ENCODE results near the gene TSPYL2.
A peak's percentile ranks its signal among the peaks of the same experiment; 100 is the strongest.

The TSPYL2 gene

GRCh38 chrX:53056292-53056691 lies 25.9 kb upstream of the TSPYL2 start:
- Histone ChIP-seq H3K4me1 (ENCODE audit: control insufficient read depth, insufficient read depth, low read length, poor library complexity, severe bottlenecking) (no peaks in the 10 kb centered on the region), H3K27me3 (replicated peaks; ENCODE audit: control insufficient read depth, insufficient read depth, low read length, poor library complexity, severe bottlenecking) (no peaks in the 10 kb centered on the region), H3K4me3 (ENCODE audit: insufficient read depth, low read depth, low read length, poor library complexity, severe bottlenecking) (no peak overlapping the region), H3K27ac (ENCODE audit: insufficient read depth, low read length, poor library complexity, severe bottlenecking) (no peak overlapping the region), H3K9me3 (ENCODE audit: control insufficient read depth, low read length) (no peaks in the 10 kb centered on the region), H3K36me3 (ENCODE audit: control insufficient read depth, insufficient read depth, low read length) (no peaks in the 10 kb centered on the region)
- no peak for DNase-seq

- H3K9me3 ChIP-seq (ENCODE audit: control insufficient read depth, low read length) = no peaks in the 10 kb centered on the region
- H3K27me3 ChIP-seq (replicated peaks; ENCODE audit: control insufficient read depth, insufficient read depth, low read length, poor library complexity, severe bottlenecking) = no peaks in the 10 kb centered on the region
- no peak for DNase-seq
Measured at GRCh38 chrX:53065104-53065503, 17.1 kb upstream of the TSPYL2 start.

GRCh38 chrX:53071064-53071463 lies 11.1 kb upstream of the TSPYL2 start:
- no peaks in the 10 kb centered on the region for H3K36me3 ChIP-seq (ENCODE audit: control insufficient read depth, insufficient read depth, low read length)
- no peak for DNase-seq
- no peaks in the 10 kb centered on the region for H3K4me1 ChIP-seq (ENCODE audit: control insufficient read depth, insufficient read depth, low read length, poor library complexity, severe bottlenecking)
- H3K4me3 ChIP-seq (ENCODE audit: insufficient read depth, low read depth, low read length, poor library complexity, severe bottlenecking) = no peak overlapping the region
- no peaks in the 10 kb centered on the region for H3K9me3 ChIP-seq (ENCODE audit: control insufficient read depth, low read length)
- no peak overlapping the region for H3K27ac ChIP-seq (ENCODE audit: insufficient read depth, low read length, poor library complexity, severe bottlenecking)
- H3K27me3 ChIP-seq (replicated peaks; ENCODE audit: control insufficient read depth, insufficient read depth, low read length, poor library complexity, severe bottlenecking) = no peaks in the 10 kb centered on the region

More at GRCh38 chrX:53065104-53065503, 17.1 kb upstream of the TSPYL2 start:
- no peak overlapping the region for H3K4me3 ChIP-seq (ENCODE audit: insufficient read depth, low read depth, low read length, poor library complexity, severe bottlenecking)
- no peaks in the 10 kb centered on the region for H3K36me3 ChIP-seq (ENCODE audit: control insufficient read depth, insufficient read depth, low read length)
- H3K4me1 ChIP-seq (ENCODE audit: control insufficient read depth, insufficient read depth, low read length, poor library complexity, severe bottlenecking) = no peaks in the 10 kb centered on the region
- H3K27ac ChIP-seq (ENCODE audit: insufficient read depth, low read length, poor library complexity, severe bottlenecking) = no peak overlapping the region

DNA sequence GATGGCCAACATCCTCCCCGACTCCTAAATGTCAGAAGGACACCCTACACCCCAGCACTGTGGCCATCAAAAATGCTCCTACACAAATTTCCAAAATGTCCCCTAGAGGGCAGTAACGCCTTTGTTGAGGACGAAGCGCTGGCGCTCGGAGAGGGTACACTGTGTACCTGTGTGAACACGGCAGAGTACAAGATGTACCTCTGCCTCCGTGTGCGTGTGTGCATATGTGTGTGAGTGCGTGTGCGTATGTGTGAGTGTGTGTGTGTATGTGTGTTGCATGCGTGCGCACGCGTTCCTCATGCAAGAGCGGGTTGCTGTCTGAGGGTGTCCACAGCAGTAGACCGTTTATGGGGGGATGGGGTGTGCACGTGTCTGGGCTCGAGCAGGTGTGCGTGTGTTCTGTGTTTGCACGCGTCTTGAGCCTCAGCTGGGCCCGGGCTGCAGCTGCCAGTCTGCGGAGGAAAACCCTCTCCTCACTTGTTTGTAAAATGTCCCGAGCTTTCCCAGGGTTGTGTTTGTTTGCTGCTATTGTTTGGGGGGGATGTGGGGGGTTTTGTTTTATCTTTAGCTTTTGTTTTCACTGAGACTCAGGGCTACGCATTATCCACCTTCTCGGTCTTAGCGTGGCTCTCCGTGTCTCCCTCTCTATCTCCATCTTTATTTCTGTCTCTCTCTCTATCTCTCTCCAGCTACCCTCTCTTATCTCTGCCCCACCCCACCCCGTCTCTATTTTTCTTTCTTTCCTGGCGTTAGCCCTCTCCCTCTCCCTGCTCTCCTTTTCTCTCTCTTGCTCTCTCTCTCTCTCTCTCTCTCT lies 10.4 kb upstream of the TSPYL2 start:
- H3K4me3 ChIP-seq (ENCODE audit: insufficient read depth, low read depth, low read length, poor library complexity, severe bottlenecking) = peak overlapping the region; percentile 16
- H3K4me1 ChIP-seq (ENCODE audit: control insufficient read depth, insufficient read depth, low read length, poor library complexity, severe bottlenecking) = no peaks in the 10 kb centered on the region
- no peak overlapping the region for H3K27ac ChIP-seq (ENCODE audit: insufficient read depth, low read length, poor library complexity, severe bottlenecking)
- no peaks in the 10 kb centered on the region for H3K27me3 ChIP-seq (replicated peaks; ENCODE audit: control insufficient read depth, insufficient read depth, low read length, poor library complexity, severe bottlenecking)
- H3K36me3 ChIP-seq (ENCODE audit: control insufficient read depth, insufficient read depth, low read length) = no peaks in the 10 kb centered on the region
- no peaks in the 10 kb centered on the region for H3K9me3 ChIP-seq (ENCODE audit: control insufficient read depth, low read length)
- peak; percentile 51 to 60 (median 58) for DNase-seq

GRCh38 chrX:53072418-53073114 lies 9.6 kb upstream of the TSPYL2 start:
- no peaks in the 10 kb centered on the region for H3K9me3 ChIP-seq (ENCODE audit: control insufficient read depth, low read length)
- no peaks in the 10 kb centered on the region for H3K27me3 ChIP-seq (replicated peaks; ENCODE audit: control insufficient read depth, insufficient read depth, low read length, poor library complexity, severe bottlenecking)
- no peaks in the 10 kb centered on the region for H3K36me3 ChIP-seq (ENCODE audit: control insufficient read depth, insufficient read depth, low read length)
- no peak overlapping the region for H3K4me3 ChIP-seq (ENCODE audit: insufficient read depth, low read depth, low read length, poor library complexity, severe bottlenecking)
- no peak overlapping the region for H3K27ac ChIP-seq (ENCODE audit: insufficient read depth, low read length, poor library complexity, severe bottlenecking)
- no peaks in the 10 kb centered on the region for H3K4me1 ChIP-seq (ENCODE audit: control insufficient read depth, insufficient read depth, low read length, poor library complexity, severe bottlenecking)
- DNase-seq = no peak

DNA sequence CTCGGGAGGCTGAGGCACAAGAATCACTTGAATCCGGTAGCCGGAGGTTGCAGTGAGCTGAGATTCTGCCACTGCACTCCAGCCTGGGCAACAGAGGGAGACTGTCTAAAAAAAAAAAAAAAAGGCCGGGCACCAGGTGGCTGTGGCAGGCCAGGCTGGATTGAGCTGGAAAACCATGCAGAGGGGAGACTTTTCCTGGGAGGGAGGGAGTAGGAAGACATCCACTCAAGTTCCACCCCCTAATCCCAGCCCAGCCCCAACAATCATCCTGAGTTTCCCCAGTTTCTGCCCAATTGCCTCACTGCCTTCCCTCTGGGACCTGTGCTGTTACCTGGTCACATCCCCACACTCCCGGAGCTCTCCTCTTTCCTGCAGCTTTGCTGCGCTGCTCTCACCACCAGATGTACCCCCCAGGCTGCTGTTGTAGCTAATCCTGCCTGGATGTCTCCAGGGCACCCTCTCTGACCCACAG lies 9.0 kb upstream of the TSPYL2 start:
- Histone ChIP-seq H3K36me3 (ENCODE audit: control insufficient read depth, insufficient read depth, low read length) (no peaks in the 10 kb centered on the region), H3K27ac (ENCODE audit: insufficient read depth, low read length, poor library complexity, severe bottlenecking) (no peak overlapping the region), H3K9me3 (ENCODE audit: control insufficient read depth, low read length) (no peaks in the 10 kb centered on the region), H3K4me3 (ENCODE audit: insufficient read depth, low read depth, low read length, poor library complexity, severe bottlenecking) (no peak overlapping the region), H3K27me3 (replicated peaks; ENCODE audit: control insufficient read depth, insufficient read depth, low read length, poor library complexity, severe bottlenecking) (no peaks in the 10 kb centered on the region), H3K4me1 (ENCODE audit: control insufficient read depth, insufficient read depth, low read length, poor library complexity, severe bottlenecking) (no peaks in the 10 kb centered on the region)
- no peak for DNase-seq

GRCh38 chrX:53075011-53075410 lies 7.2 kb upstream of the TSPYL2 start:
- no peak for DNase-seq
- H3K9me3 ChIP-seq (ENCODE audit: control insufficient read depth, low read length) = no peaks in the 10 kb centered on the region
- H3K4me1 ChIP-seq (ENCODE audit: control insufficient read depth, insufficient read depth, low read length, poor library complexity, severe bottlenecking) = no peaks in the 10 kb centered on the region
- no peaks in the 10 kb centered on the region for H3K36me3 ChIP-seq (ENCODE audit: control insufficient read depth, insufficient read depth, low read length)
- H3K4me3 ChIP-seq (ENCODE audit: insufficient read depth, low read depth, low read length, poor library complexity, severe bottlenecking) = no peak overlapping the region
- H3K27ac ChIP-seq (ENCODE audit: insufficient read depth, low read length, poor library complexity, severe bottlenecking) = no peak overlapping the region
- H3K27me3 ChIP-seq (replicated peaks; ENCODE audit: control insufficient read depth, insufficient read depth, low read length, poor library complexity, severe bottlenecking) = no peaks in the 10 kb centered on the region

DNA sequence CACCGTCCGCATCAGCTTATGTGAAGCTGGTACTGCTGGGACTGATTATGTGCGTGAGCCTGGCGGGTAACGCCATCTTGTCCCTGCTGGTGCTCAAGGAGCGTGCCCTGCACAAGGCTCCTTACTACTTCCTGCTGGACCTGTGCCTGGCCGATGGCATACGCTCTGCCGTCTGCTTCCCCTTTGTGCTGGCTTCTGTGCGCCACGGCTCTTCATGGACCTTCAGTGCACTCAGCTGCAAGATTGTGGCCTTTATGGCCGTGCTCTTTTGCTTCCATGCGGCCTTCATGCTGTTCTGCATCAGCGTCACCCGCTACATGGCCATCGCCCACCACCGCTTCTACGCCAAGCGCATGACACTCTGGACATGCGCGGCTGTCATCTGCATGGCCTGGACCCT lies 5.5 kb upstream of the TSPYL2 start:
- no peaks in the 10 kb centered on the region for H3K27me3 ChIP-seq (replicated peaks; ENCODE audit: control insufficient read depth, insufficient read depth, low read length, poor library complexity, severe bottlenecking)
- no peaks in the 10 kb centered on the region for H3K9me3 ChIP-seq (ENCODE audit: control insufficient read depth, low read length)
- no peaks in the 10 kb centered on the region for H3K4me1 ChIP-seq (ENCODE audit: control insufficient read depth, insufficient read depth, low read length, poor library complexity, severe bottlenecking)
- H3K36me3 ChIP-seq (ENCODE audit: control insufficient read depth, insufficient read depth, low read length) = no peaks in the 10 kb centered on the region
- no peak overlapping the region for H3K4me3 ChIP-seq (ENCODE audit: insufficient read depth, low read depth, low read length, poor library complexity, severe bottlenecking)
- no peak for DNase-seq
- no peak overlapping the region for H3K27ac ChIP-seq (ENCODE audit: insufficient read depth, low read length, poor library complexity, severe bottlenecking)

- Histone ChIP-seq H3K4me3 (ENCODE audit: insufficient read depth, low read depth, low read length, poor library complexity, severe bottlenecking) (no peak overlapping the region), H3K4me1 (ENCODE audit: control insufficient read depth, insufficient read depth, low read length, poor library complexity, severe bottlenecking) (no peaks in the 10 kb centered on the region), H3K27ac (ENCODE audit: insufficient read depth, low read length, poor library complexity, severe bottlenecking) (no peak overlapping the region), H3K36me3 (ENCODE audit: control insufficient read depth, insufficient read depth, low read length) (no peaks in the 10 kb centered on the region), H3K9me3 (ENCODE audit: control insufficient read depth, low read length) (no peaks in the 10 kb centered on the region), H3K27me3 (replicated peaks; ENCODE audit: control insufficient read depth, insufficient read depth, low read length, poor library complexity, severe bottlenecking) (no peaks in the 10 kb centered on the region)
- DNase-seq = no peak
Measured at GRCh38 chrX:53077207-53078197, 4.7 kb upstream of the TSPYL2 start.
